Measurements from ENCODE around the gene SUV39H1.
"Not testable (repeated sequence)": the region's sequence is repeated elsewhere in the genome, so short reads cannot be mapped to it uniquely, and the experiment has no call there.

Gene SUV39H1

DNA sequence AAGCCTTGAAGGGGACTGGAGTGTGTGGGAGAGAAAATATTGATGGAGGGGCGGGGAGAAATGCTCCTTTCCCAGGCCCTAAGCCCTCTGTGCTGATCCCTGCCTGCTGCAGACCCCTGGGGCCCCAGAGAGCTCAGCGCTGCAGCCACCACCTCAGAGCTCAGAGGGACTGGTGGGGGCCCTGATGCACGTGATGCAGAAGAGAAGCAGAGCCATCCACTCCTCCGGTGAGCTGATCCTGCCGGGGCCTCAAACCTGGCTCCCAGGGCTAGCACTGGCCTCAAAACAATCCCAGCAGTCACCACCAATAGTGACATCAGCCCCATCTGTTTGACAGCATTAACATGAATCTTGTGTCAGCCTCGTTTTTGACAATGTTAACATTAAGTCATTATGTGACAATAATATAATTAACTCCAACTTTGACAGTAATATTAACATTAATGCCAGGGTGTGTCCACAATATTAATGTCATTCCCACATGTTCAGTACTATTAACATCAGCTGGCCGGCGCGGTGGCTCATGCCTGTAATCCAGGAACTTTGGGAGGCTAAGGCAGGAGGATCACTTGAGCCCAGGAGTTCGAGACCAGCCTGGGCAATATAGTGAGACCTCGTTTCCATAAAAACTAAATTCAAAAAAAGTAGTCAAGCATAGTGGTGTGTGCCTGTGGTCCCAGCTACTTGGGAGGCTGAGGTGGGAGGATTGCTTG, 7.2 kb upstream of the SUV39H1 start:
- DNase-seq = no peak

DNA sequence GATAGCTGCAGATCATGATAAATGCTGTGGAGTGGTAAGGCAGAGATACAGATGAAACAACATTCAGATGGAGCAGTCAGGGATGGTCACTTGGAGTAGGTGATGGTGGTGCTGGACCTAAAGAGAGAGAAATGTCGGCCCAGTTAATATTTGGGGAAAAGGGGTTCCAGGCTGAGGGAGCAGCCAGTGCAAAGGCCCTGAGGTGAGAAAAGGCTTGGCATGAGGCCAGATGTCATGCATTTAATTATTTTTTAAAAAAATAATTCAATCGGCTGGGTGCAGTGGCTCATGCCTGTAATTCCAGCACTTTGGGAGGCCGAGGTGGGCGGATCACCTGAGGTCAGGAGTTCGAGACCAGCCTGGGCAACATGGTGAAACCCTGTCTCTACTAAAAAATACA, 4.8 kb upstream of the SUV39H1 start:
- not testable (repeated sequence) for DNase-seq

DNA sequence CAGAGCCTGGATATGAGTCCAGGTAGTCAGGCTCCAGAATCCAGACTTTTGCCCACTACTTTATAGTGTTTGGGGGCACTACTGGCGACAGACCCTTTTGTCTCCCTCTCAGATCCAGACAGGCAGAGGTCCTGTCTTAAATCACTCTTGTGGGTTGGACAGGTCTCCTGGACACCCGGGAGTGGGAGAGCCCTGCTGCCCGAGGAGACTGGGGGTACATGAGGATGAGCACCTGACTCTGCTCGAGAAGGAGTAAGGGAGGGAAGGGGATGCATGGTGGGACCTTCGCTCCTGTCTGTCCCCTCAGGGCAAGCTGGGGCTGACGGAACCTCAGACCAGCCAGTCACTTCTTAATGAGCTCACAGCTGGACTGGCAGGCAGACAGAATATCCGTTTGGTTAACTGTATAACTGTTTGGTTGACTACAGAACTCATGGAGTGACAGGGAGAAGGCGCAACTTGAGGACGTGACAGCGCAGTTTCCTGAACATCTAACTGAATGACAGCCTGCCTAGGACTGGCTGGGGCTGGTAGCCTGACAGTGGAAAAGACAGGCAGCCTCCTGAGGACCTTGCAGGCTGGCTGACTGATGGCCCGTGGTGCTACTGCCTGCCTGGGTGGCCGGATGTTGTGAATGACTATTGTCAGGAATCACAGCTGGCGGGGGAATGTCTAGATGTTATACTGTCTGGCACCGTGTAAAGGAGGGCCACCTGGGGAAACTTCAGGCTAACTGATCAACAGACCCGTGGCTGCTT, 1.6 kb upstream of the SUV39H1 start:
- no peak for DNase-seq

DNA sequence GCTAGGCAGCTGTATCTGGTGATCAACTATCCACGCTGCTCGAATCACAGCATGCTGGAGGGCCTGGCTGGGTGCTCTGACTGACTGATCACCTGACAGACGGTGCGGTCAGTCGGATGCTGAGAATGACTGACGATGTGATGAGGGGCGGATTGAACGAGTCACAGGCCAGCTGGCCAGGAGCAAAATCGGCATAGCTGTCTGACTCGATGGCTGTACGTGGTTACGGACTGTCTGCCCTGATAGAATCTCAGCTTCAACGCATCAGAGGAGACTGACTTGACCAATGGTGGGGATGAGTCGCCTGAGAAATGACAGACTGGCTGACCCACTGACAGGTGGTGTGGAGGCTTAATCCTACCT, 1.0 kb upstream of the SUV39H1 start:
- no peak for DNase-seq

DNA sequence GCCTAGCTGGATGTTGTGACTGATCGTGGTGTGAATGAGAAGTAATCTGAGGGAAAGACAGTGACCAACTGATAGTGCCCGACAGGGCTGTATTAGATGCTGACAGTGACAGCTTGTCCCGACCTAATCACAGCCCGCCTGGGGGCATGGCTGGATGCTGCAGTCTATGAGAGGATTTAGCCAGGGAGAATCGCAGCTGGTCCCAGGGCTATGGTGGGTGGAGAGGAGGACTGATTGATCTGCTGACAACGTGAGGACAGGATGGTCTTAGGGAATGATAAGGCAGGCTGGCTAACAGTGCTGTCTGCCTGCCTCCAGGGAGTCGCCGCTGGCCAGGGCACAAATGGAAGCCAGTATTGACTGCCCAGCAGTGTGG, 621 bp upstream of the SUV39H1 start:
- peak; percentile 9 for DNase-seq

DNA sequence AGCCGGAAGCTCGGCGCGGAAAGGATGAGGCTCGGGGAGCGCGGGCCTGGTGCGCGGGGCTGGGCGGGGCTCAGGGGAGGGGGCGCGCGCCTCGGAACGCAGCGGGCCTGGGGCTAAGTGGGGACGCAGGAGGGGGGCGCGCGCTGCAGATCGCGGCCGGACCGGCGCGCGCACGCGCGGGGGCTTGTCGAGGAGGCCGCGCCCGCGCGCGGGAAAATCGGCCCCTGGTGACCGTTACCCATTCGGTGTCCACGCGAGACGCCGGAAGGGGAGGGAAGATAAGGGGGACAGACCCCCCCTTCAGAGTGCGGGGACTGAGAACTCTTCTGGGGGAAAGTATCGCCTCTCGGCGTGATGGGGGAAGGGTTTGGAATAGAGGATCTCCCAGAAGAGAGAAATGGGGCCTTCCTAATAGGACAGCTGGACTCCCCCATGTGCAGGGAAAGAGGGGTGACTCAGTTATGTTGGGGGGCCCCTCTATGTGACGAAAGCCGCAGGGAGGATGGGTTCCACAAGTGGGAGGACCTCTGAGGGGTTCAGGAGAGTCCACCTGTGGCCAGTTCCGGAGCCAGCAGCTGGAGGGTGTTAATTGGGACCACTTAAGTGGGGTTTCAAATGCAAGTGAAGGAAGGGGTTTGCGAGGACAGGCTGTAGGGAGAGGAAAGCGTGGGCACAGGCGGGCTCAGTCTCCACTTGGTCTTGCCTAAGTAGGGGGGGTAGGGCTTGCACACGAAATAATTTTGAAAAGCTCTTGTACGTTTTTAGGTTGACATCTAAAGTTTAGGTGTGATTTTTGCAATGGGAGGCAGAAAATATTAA, 584 bp downstream of the SUV39H1 start:
- DNase-seq = peak; percentile 71

DNA sequence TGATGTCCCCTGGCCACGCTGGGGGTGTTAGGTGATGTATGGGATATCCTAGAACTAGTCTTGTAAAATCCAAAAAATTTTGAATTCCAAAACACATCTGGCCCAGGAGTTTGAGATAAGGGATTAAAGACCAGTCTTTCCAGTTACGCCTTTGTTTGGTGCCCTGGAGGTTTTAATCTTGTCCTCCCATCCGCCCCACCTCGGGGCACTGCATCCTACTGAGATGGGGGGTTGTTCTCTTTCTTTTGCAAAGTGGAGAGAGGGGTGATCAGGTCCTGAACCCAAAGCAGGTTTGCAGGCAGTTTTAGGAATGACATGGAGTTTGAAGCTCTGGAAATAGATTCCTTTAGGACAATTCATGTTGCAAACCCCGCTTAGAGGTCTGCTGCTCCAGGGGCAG, 1.8 kb downstream of the SUV39H1 start:
- no peak for DNase-seq

DNA sequence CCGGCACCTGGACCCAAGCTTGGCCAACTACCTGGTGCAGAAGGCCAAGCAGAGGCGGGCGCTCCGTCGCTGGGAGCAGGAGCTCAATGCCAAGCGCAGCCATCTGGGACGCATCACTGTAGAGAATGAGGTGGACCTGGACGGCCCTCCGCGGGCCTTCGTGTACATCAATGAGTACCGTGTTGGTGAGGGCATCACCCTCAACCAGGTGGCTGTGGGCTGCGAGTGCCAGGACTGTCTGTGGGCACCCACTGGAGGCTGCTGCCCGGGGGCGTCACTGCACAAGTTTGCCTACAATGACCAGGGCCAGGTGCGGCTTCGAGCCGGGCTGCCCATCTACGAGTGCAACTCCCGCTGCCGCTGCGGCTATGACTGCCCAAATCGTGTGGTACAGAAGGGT, 3.7 kb downstream of the SUV39H1 start:
- DNase-seq = no peak

DNA sequence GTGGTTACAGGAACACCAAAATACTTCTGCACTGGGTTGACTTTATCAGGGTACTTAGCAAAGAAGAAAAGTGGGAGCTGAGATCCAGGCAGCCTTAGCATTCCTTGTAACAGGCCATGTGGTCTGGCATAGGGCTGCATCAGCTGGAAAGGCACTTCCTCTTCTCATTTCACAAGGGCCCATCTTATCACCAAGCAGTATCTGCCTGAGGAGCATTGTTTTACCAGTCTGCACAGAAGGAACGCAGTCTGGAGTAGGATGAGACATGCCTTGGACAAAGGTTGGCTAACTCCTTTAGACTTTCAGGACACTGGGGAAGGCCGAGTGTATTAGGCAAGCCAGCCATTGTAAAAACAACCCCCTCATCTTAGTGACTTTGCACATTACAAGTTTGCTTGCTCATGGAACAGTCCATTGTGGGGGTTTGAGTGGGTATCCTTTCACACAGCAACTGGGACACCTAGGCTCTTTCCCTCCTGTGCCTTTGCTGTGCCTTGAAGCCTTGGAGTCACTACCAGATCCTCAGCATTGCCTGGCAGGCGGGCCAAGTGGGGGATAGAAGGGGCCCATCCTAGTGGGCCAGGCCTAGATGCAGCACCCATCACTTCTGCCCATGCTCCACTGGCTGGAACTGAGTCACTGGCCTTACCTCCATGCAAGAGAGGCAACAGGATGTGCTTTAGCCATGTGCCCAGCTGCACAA, 4.6 kb downstream of the SUV39H1 start:
- DNase-seq = no peak

DNA sequence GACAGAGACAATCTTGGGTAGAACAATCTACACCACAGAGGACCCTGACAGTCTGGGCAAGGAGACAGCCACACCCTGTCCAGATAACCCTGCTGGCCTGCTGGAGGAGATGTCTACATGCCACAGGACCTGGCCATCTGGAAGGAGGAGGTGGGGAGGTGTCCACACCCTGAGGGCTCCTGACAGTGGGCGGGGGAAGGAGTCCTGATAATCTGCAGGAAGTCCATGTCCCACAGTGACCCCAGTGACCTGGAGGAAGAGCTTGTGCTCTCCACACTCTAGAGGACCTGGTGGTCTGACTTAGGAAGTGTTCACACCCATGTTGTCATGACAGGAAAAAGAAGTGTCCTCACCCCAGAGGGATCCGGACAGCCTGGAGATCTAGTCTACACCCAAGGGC, 5.5 kb downstream of the SUV39H1 start:
- DNase-seq = no peak

DNA sequence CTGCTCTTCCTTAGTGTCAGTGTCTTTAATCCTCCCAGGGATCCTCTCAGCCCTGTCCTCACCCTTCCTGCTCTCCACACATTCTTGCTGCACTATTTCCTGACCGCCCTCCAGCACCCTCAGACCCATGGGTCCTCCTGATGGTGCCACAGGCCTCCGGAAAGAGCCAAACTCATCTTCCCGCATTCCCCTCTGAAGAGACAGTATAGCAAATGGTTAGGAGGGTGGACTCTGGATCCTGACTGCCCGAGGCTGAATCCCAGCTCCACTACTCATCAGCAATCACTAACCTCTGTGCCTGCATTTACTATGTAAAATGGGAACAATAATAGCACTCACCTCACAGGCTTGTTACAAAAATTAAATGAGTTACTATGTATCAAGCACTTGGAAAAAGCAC, 6.2 kb downstream of the SUV39H1 start:
- DNase-seq = no peak

DNA sequence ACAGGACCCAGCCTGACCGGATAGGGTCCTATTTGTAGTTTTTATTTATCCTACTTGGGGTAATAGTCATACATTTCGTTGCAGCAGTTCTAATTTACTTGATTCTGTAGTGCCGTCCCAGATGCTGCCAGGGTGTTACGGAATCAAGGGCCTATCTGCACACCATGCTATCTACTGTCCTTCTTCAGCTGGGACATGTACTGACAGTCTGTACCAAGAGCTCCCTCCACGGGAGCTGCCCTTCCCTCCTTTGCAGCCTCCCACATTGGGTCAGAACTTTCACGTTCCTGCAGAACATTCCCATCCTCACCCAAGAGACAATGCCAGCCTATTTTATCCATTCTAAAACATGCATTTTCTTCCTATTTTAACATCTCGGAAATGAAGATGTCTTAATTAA, 6.7 kb downstream of the SUV39H1 start:
- no peak for DNase-seq

DNA sequence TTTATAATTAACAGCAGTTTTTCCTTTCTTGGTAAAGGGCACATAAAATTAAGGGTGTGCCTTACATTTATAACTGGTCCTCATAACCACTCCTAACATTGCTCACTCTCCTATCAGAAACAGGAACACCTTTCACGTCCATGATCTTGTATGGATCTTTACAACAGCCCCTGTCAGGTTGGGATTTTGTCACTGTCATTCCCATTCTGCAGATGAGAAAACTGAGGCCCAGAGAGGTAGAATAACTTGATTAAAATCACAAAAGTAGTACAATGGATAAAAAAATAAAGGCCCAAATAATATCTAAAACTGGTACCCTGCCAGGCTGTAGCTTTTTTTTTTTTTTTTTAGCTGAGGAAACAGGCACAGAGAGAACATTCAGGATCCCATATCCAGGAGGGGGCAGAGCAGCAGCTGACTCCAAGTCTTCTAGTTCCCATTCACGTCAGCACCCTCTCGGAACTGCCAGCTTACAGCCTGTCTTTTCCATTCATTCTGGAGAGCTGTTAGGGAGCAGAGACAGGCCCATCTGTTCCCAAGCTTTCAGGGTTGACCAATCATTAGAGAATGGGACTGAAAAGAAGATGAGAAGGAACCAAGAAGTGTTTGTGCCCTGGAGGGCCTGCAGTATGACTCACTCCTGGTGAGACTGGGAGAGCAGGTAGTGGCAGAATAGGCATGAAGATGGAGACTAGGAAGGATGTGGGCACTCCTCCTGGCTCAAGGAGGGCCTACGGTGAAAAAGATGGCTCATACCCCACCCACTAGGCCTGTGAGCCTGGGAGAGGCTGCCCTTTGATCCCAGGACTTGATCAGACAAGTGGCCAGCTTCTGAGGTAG, 7.3 kb downstream of the SUV39H1 start:
- no peak for DNase-seq

DNA sequence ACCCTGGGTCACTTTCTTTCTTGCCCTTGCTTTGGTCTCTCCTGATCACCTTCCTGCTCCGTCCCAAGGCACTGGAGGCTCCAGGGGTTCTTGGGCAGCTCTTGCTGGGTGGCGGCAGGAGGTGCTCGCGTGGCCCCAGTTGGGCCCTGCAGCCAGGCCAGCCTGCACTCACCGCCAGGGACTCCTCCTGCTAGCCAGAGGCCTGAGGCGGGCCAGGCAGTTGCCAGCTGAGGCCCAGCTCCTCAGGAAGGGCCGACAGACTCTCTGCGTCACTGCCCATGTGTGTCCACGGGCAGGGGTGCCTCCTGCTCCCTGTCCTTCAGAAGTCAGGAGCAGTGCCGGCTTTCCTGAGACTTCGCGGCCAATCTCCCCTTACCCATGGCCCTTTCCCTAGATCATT, 9.3 kb downstream of the SUV39H1 start:
- no peak for DNase-seq

DNA sequence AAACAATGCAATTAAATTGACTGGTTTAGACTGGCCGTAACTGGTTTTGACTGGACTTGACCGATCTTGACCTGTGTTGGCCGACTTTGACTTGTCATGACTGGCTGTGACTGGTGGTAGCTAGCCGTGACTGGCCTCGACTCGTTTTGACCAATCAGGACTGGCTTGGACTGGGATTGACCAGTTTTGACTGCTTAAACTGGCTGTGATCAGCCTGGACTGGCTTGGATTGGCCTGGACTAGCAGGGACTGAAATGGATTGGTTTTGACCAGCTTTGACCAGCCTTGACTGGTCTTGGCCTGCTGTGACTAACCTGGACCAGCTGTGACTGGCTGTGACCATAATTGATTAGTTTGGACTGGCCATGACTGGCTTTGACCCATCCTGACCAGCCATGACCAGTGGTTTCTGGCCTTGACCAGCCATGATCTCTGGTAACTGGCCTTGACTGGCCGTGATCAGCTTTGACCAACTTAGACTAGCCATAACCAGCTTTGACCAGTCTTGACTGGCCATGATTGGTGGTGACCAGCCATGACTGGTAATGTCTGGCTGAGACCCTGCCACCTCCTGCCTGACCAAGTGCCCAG, 13.1 kb downstream of the SUV39H1 start:
- no peak for DNase-seq

DNA sequence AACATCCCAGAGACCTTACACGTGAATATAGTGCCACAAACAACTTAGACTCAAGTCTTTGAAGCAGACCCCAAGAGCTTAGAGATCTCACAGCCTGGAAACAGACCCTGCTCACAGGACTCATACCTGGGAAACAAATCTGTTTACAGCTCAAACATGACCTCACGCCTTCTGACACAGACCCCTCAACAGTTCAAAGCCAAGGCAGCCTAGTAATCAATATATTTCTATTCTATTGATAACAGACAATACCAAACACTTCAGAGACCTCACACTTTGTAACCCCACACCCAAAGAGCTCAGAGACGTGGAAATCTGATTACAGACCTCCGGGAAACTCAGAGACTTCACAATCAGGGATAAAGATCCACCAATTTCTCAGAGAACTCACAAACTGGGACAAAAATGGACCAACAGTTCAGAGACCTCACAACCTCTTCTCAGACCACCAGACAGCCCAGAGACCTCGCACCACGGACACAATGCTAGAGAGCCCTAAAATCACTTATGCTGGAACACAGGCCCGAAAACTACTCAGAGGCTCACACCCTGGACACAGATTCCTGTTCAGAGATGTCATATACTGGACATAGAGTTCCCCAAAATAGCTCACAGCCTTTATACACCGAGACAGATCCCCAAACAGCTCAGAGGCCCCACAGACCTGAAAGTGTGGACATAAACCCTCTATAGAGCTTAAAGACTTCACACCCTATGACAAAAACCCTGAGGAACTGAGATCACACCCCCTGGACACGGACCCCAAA, 14.8 kb downstream of the SUV39H1 start:
- no peak for DNase-seq

DNA sequence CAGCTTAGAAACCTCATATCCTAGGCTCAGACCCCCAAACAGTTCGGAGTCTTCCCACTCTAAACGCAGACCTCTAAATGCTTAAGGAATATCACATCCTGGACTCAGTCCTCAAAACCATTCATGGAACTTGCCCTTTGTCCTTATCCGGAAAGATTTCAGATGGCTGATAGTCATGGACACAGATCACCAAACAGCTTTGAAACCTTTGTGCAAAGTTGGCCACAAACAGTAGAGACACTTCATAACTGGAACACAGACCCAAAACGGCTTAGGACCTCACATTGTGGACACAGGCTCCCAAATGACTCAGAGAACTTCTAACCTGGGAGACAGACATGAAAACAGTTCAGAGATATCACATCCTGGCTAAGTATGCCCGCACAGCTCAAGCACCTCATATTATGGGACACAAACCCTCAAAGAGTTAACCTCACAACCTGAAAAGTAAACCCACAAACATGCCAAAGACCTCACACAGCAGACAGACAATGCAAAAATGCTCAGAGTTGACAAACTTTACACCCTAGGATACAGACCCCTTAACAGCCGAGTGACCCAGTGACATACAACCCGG, 15.5 kb downstream of the SUV39H1 start:
- no peak for DNase-seq

DNA sequence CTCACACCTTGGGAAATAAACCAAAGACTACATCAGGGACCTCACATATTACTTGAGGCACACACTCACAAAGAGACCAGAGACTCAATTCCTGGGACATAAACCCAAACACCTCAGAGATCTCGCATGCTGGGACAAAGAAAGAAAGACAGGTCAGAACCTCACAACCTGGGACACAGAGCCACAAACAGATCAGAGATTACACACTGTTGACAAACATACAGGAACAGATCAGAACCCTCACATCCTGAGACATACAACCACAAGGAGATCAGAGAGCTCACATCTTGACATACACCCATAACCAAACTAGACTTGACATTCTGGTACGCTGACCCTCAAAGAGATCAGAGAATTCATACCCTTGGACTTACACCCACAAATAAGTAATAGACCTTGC, 17.3 kb downstream of the SUV39H1 start:
- no peak for DNase-seq

DNA sequence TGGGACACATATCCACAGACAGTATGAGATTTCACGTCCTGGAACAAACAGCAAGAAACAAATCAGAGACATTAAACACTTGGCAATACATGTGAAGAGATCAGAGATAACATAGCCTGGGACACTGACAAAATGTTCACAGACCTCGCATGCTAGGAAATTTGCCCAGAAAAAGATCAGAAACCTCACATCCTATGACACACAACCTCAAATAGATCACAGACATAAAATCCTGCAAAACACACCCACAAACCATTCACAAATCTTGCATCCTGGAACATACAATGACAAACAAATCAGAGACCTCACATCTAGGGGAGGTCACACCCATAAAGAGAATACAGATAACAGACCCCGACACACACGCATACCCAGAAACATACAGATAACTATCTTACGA, 18.0 kb downstream of the SUV39H1 start:
- DNase-seq = no peak

DNA sequence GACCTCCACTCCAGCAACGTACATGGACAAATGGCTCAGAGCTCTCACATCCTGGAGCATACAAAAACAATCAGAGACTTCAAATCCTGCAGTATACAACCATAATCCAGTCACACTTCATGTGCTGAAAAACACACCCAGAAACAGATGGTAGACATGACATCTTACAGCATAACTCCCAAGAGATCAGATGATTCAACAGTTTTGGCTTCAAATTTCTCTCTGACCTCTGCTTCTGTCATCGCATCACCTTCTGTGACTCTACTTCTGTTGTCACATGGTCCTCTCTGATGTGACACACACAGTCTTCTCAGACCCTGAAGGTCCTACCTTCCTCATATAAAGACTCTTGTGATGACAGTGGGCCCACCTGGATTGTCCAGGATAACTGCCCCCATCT, 18.5 kb downstream of the SUV39H1 start:
- no peak for DNase-seq
